Hepatocyte (in vitro differentiated cells): ENCODE results near the gene KRT80.

ENCODE experiments used
- CTCF ChIP-seq: fragments of 200-600 bp; sonication (generic); IDR thresholded peaks from 2 replicates; pipeline ENCODE4 v1.5.1; 2016; ENCODE audit warnings: antibody characterized with exemption, mild to moderate bottlenecking; ENCODE audit not compliant: poor library complexity
- EZH2 ChIP-seq: fragments of 200-600 bp; sonication (generic); IDR thresholded peaks from 2 replicates; pipeline ENCODE4 v1.6.1; 2016; ENCODE audit warnings: antibody characterized with exemption, mild to moderate bottlenecking, borderline replicate concordance

GRCh38 chr12:52179396-52179973, 12.3 kb downstream of the KRT80 start:
- TF ChIP-seq EZH2 (no peak), CTCF (no peak)
